NT2/D1 (cell line): Measurements from ENCODE around the gene ORC2.
"Not testable (repeated sequence)": the region's sequence is repeated elsewhere in the genome, so short reads cannot be mapped to it uniquely, and the experiment has no call there.

Experiments
- YY1 ChIP-seq: IDR thresholded peaks from 2 replicates; pipeline ENCODE4 v1.6.1; 2011; ENCODE audit not compliant: insufficient read length, insufficient read depth
- ZNF274 ChIP-seq: IDR thresholded peaks from 2 replicates; pipeline ENCODE4 v1.6.1; 2011; ENCODE audit warnings: mild to moderate bottlenecking, low read depth, low read length

DNA sequence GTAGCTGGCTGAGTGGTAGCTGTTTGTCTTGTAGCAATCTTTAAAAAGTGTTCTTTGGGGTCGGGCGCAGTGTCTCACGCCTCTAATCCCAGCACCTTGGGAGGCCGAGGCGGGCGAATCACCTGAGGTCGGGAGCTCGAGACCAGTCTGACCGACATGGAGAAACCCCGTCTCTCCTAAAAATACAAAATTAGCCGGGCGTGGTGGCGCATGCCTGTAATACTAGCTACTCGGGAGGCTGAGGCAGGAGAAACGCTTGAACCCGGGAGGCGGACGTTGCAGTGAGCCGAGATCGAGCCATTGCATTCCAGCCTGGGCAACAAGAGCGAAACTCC, 425 bp upstream of the ORC2 start:
- not testable (repeated sequence) for TF ChIP-seq YY1, ZNF274
